ENCODE measurements around the gene RYR3. TPM values are rescaled to one million over a fixed set of nuclear protein-coding genes. Genes with fewer than 3 reads are reported as not detected.

The RYR3 gene
- total RNA-seq, 1 donor from 2014 or later: not detected

DNA sequence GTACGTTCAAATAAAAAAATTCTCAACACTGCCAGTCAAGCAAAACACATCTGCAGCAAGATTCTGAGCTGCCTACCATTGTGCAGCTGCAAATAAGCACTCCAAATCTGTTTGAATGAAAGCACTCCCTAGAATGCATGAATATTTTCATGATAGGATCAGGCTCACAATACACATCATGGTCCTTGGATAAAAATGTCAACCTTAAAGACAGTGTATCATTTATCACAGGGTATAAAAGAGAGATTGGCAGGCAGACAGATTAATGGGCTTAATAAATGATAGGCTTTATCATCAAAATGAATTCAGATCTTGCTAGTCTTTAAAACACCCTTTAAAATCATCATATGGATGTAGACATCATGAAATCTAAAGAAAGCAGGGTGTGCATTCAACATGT is 9.2 kb downstream of the RYR3 start:
- DNase-seq (ENCODE audit: low read depth in 2 of 2): no peak

GRCh38 chr15:33322091-33322490 is 11.3 kb downstream of the RYR3 start:
- DNase-seq (ENCODE audit: low read depth in 2 of 2): no peak

DNA sequence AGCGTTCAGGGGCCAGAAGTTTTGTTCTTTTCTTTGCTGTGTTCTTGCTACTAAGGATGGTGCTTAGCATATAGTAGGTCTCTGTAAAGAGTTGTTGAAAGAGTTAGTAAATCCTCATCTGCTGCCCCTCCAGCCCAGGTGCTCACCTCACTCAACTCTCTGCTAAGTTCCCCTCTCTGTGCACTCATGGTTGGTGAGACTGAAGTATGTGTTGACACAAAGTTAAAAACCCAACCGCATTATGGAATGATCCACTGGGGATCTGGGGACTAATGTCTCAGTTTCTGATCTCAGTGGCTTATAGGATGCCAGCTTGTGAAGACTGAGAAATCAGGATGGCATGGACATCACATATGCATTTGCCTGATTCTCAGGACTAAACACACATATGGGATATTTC is 13.8 kb downstream of the RYR3 start:
- no peak for DNase-seq (ENCODE audit: low read depth in 2 of 2)

DNA sequence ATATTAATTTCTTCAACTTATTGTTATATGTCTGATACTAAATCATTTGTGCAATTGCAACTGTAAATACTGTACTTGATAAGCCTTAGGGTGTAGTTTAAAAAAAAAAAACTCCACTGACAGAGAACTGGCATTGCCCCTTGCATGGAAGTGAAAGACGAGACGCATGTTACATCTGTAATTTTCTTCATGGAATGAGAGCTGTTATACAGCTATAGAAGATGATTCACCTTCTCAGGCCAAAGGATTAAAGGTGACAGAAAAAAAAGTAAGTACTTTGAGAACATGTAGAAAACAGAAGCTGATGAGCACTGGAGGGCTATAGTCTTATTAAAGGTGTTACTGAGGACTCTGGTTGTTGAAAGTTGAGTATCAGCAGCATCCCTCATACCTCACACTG is 16.1 kb downstream of the RYR3 start:
- DNase-seq (ENCODE audit: low read depth in 2 of 2): no peak

DNA sequence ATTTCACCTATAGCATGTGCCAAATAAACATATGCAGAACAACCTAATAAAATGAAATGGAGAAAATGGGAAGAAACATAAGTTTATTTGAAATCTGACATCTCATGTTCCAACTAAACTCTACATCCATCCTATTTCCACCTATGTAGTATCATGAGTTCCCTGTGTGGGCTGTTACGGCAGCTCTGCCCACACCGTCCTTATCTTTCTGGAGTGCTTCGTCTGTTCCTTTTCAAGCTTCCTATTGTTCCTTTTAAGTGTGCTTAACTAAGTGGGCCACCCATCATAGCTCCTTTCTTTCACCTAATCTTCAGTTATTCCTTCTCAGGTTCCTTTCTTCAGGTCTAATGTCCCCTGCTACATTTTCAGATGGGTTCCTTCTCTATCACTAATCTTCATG is 17.3 kb downstream of the RYR3 start:
- no peak for DNase-seq (ENCODE audit: low read depth in 2 of 2)

GRCh38 chr15:33329457-33329856 is 18.7 kb downstream of the RYR3 start:
- DNase-seq (ENCODE audit: low read depth in 2 of 2): no peak

DNA sequence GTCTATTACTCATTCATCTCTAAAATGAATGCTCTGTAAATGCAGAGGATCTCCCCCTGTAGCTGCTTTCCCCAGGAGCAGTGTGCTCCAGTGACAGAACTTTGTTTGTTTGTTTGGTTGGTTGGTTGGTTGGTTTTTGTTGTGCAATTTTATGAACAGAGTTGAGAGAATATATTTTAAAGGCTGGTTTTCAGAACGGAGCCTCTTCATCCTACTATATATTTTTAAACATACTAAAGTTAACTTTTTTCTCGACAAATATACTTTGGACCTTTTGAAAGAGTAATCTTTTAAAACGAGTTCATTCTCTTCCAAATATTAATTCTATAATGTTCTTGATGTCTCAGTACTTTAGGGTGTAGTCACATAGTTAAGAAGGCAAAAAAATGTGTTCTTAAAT is 20.2 kb downstream of the RYR3 start:
- no peak for DNase-seq (ENCODE audit: low read depth in 2 of 2)

DNA sequence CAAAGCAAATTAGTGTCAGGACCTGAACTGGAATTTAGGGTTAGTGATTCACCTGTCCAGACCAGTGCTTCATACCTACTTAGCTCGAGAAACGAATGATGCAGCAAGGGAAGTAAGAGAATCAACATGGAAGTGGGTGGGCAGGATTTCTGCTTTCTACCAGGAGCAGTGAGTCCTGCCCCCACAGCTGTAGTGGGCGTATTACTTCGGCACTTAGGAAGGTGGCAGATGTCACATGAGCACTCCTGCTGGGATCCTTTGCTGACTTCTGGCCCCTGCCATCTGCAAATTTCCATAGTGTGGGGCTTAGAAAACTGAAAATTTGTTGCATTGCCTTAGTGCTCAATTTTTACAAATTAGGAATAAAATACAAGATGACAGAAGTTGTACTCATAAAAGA is 31.2 kb downstream of the RYR3 start:
- no peak for DNase-seq (ENCODE audit: low read depth in 2 of 2)

DNA sequence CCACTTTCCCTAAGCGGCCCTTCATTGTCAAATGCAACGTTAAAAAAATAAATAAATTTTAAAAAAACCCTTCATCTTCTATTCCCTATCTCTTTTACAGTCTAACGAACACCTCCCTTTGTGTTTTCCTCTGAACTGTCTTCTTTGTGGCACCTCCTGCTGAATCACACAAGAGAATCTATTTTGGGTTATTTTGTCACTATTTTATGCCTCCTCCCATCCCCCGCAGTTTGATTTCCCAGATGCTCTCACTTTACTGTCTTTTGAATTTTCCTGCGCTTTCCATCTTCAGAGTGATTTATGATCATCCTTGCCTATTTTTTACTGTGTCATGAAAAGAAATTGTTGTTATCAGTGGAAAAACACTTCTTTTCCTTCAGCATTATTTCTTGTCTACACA is 32.5 kb downstream of the RYR3 start:
- DNase-seq (ENCODE audit: low read depth in 2 of 2): no peak

- DNase-seq (ENCODE audit: low read depth in 2 of 2): no peak
These were observed 33.3 kb downstream of the RYR3 start for GRCh38 chr15:33344111-33344510.

DNA sequence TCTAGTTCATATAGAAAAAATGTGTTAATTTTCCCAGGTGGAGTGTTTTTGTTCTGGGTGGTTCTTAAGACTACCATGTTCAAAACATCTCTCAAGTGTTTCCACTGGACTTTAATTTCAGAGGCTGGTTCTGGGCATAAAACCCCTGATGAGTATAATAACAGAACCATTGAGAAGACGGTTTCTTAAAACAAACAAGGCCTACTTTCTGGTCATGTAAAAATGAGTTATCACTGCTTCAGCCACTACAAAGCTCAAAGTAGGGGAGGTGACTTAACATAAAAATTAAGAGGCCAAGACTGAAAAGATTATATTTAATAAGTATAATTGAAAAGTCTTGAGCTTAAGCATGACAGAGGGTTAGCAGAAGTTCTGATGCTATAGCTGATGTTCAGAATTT is 33.8 kb downstream of the RYR3 start:
- DNase-seq (ENCODE audit: low read depth in 2 of 2): no peak

- no peak for DNase-seq (ENCODE audit: low read depth in 2 of 2)
These were observed 43.6 kb downstream of the RYR3 start for GRCh38 chr15:33354411-33354810.

- no peak for DNase-seq (ENCODE audit: low read depth in 2 of 2)
These were observed 47.1 kb downstream of the RYR3 start for GRCh38 chr15:33357845-33358244.

DNA sequence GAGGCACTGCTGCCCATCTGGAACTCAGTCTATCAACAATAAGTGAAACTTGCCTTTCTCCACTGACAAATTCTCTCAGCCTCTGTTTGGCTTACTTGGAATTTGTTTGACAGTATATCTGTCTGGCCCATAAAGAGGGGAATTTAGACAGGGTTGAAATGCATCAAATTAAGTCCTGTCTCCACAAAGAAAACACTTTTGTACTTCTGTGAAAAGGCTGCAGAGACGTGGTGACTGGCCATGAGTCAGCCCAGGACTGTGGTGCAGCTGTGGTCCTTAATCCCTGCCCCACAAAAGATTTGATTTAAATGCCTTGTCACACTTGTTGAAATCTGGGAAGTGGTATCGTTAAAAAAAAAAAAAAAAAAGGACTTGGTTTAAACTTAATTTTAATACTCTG is 47.5 kb downstream of the RYR3 start:
- no peak for DNase-seq (ENCODE audit: low read depth in 2 of 2)

DNA sequence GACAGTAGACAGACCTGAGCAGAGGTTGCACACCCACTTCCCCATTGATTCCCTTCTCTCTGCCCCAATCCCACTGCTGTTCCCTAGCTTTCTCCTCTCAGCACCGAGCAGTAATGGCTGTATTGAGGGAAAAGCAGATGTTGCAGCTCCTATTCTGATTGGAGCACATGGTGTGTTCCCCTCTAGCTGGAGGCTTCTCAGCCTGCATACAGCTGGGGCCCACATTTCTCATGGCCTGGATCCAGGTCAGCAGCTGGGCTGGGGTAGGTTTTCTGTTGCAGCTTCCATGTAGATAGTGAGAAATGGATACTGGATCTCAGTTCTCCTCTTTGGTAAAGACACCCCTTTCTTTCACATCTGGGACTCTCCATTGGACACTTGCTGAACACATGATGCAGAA is 50.1 kb downstream of the RYR3 start:
- no peak for DNase-seq (ENCODE audit: low read depth in 2 of 2)

DNA sequence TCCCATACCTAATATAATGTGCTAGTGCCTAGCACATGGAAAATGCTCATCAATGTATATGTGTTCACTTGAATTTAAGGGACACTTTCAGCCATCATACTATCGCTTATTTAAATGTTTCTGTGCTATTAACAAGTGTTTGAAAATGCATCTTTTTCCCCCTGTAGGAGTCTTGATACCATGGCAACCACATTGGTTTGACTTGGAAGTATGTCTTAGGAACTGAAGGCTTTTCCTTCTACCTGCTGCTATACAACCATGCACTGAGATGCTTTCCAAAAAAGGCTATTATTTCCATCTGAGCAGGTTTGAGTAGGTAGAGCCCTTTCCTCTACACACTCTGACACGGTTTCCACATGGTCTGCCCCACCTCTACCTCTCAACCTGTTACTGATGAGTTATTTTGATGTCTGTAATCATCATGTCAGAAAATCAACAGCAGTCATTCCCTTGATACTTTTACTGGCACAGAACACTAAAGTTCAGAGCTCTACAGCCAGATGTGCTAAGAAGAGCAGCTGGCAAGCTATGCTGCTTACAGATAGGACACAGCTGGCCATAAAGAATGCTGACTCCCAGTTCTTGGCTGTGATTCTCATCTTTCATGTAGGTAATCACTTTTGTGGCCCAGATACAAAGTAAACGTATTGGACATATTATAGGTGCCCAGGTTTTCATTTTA is 59.3 kb downstream of the RYR3 start:
- DNase-seq (ENCODE audit: low read depth in 2 of 2): no peak

DNA sequence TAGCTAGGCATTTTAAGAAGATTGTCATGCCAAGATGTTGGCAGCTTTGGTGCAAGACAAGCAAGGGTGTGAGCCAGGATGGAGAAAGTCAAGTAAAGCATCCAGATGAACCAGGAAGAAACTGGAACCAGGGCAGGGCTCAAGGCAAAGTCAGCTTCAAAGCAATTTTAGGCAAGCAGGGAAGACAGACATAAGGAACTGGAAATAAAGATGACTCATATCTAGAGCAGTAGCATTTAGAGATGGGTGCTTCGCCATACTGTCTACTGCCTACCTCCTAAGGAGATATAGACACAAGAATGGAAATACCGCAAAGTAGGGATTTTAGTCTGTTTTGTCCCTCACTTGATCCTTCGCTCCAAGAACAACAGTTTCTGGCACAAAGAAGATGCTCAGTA is 59.9 kb downstream of the RYR3 start:
- DNase-seq (ENCODE audit: low read depth in 2 of 2): no peak

- DNase-seq (ENCODE audit: low read depth in 2 of 2): no peak
These were observed 60.4 kb downstream of the RYR3 start for GRCh38 chr15:33371159-33371558.

GRCh38 chr15:33374226-33374914 is 63.6 kb downstream of the RYR3 start:
- no peak for DNase-seq (ENCODE audit: low read depth in 2 of 2)

DNA sequence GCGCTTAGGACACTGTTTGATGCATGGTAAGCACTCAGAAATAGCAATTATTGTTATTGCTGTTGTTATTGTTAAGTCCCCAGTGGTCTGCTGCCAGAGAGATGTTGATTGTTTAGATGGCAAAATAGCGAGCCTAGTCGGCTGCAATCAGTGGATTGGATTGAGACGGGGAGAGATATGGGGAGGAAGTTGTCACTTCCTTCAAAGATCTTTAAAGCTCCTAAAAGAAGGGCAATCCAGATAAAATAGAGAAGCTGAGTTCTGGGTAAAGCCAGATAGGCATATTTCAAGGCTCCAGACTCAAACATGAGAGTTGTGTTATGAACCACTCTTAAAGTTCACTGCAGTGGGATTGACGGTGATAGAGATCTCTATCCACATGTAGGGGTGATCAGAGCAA is 64.5 kb downstream of the RYR3 start:
- no peak for DNase-seq (ENCODE audit: low read depth in 2 of 2)

GRCh38 chr15:33377204-33377603 is 66.4 kb downstream of the RYR3 start:
- DNase-seq (ENCODE audit: low read depth in 2 of 2): no peak

GRCh38 chr15:33378866-33379480 is 68.2 kb downstream of the RYR3 start:
- no peak for DNase-seq (ENCODE audit: low read depth in 2 of 2)

GRCh38 chr15:33380406-33380805 is 69.6 kb downstream of the RYR3 start:
- no peak for DNase-seq (ENCODE audit: low read depth in 2 of 2)

Data from dermis microvascular lymphatic vessel endothelial cell (primary cell).